ENCODE data around the gene GP5.

GRCh38 chr3:194425399-194425798, 26.3 kb upstream of the GP5 start:
- TF ChIP-seq CTCF (IDR thresholded peaks at IDR 0.05), result no peak
- TF ChIP-seq POLR2A (IDR thresholded peaks at IDR 0.05), result no peak
- no peak for TF ChIP-seq EP300 (IDR thresholded peaks at IDR 0.05)
- TF ChIP-seq POLR2AphosphoS5 (IDR thresholded peaks at IDR 0.05), result no peak
